ENCODE data around the gene FAM184B.

- no peak for TF ChIP-seq ATF3 (CRISPR knock-in tag; conservative IDR thresholded peaks at IDR 0.05)
- TF ChIP-seq CTCF (IDR thresholded peaks at IDR 0.05) = no peak
- TF ChIP-seq FOXJ3 (CRISPR knock-in tag; IDR thresholded peaks at IDR 0.05; ENCODE audit: borderline replicate concordance) = no peak
- no peak for TF ChIP-seq MLX (CRISPR knock-in tag; IDR thresholded peaks at IDR 0.05)
- no peak for TF ChIP-seq ATF1 (CRISPR knock-in tag; IDR thresholded peaks at IDR 0.05)
- no peak for TF ChIP-seq RELA (CRISPR knock-in tag; IDR thresholded peaks at IDR 0.05; ENCODE audit: borderline replicate concordance)
- no peak for TF ChIP-seq PREB (CRISPR knock-in tag; IDR thresholded peaks at IDR 0.05; ENCODE audit: borderline replicate concordance)
- no peak for TF ChIP-seq FOXP1 (CRISPR knock-in tag; IDR thresholded peaks at IDR 0.05; ENCODE audit: borderline replicate concordance)
- TF ChIP-seq MAX (CRISPR knock-in tag; IDR thresholded peaks at IDR 0.05) = no peak
Measured at GRCh38 chr4:17805580-17806155, 24.2 kb upstream of the FAM184B start.

All from WTC11 (cell line).